ENCODE measurements around the gene FOXP1.

DNA sequence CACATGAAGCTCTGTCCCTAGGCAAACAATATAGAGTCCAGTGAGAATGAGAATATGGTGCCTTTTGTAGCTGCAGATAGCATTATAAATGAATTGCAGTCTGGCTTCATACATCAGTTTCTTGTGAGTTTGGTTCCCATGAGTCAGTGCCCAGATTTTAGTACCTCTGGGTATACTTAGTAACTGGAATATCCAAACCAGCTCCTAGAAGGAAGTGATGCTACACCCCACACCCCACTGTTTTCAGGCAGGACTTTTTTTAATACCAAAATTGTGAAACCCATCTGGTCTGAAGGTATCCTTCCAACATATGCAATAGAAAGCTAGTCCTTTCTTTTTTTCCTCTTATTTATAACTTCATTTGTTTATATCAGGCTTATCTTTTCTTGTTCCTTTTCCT is 42.1 kb upstream of the FOXP1 start:
- TF ChIP-seq TAF1 (conservative IDR thresholded peaks at IDR 0.05) (no peak), GABPA (IDR thresholded peaks at IDR 0.05 in 1 of 2, conservative IDR thresholded peaks at IDR 0.05 in 1 of 2) (no peak), HNF4A (conservative IDR thresholded peaks at IDR 0.05) (no peak), RAD21 (IDR thresholded peaks at IDR 0.05) (no peak), RXRA (IDR thresholded peaks at IDR 0.05) (no peak), FOXA1 (IDR thresholded peaks at IDR 0.05) (no peak), EGR1 (IDR thresholded peaks at IDR 0.05; ENCODE audit: low read depth in 2 of 2) (no peak), YY1 (IDR thresholded peaks at IDR 0.05) (no peak)
- TF ChIP-seq, protein P1, sequence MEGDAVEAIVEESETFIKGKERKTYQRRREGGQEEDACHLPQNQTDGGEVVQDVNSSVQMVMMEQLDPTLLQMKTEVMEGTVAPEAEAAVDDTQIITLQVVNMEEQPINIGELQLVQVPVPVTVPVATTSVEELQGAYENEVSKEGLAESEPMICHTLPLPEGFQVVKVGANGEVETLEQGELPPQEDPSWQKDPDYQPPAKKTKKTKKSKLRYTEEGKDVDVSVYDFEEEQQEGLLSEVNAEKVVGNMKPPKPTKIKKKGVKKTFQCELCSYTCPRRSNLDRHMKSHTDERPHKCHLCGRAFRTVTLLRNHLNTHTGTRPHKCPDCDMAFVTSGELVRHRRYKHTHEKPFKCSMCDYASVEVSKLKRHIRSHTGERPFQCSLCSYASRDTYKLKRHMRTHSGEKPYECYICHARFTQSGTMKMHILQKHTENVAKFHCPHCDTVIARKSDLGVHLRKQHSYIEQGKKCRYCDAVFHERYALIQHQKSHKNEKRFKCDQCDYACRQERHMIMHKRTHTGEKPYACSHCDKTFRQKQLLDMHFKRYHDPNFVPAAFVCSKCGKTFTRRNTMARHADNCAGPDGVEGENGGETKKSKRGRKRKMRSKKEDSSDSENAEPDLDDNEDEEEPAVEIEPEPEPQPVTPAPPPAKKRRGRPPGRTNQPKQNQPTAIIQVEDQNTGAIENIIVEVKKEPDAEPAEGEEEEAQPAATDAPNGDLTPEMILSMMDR (IDR thresholded peaks at IDR 0.05; ENCODE audit: low read depth, low read length, missing input control) = no peak
- TF ChIP-seq, protein P2, sequence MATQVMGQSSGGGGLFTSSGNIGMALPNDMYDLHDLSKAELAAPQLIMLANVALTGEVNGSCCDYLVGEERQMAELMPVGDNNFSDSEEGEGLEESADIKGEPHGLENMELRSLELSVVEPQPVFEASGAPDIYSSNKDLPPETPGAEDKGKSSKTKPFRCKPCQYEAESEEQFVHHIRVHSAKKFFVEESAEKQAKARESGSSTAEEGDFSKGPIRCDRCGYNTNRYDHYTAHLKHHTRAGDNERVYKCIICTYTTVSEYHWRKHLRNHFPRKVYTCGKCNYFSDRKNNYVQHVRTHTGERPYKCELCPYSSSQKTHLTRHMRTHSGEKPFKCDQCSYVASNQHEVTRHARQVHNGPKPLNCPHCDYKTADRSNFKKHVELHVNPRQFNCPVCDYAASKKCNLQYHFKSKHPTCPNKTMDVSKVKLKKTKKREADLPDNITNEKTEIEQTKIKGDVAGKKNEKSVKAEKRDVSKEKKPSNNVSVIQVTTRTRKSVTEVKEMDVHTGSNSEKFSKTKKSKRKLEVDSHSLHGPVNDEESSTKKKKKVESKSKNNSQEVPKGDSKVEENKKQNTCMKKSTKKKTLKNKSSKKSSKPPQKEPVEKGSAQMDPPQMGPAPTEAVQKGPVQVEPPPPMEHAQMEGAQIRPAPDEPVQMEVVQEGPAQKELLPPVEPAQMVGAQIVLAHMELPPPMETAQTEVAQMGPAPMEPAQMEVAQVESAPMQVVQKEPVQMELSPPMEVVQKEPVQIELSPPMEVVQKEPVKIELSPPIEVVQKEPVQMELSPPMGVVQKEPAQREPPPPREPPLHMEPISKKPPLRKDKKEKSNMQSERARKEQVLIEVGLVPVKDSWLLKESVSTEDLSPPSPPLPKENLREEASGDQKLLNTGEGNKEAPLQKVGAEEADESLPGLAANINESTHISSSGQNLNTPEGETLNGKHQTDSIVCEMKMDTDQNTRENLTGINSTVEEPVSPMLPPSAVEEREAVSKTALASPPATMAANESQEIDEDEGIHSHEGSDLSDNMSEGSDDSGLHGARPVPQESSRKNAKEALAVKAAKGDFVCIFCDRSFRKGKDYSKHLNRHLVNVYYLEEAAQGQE (IDR thresholded peaks at IDR 0.05) = no peak
- TF ChIP-seq, protein P3, sequence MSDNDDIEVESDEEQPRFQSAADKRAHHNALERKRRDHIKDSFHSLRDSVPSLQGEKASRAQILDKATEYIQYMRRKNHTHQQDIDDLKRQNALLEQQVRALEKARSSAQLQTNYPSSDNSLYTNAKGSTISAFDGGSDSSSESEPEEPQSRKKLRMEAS (IDR thresholded peaks at IDR 0.05) = no peak
